NCI-H774 (cell line): ENCODE results near the gene SLC26A5.

Source experiments
- DNase-seq: peaks from one replicate; lab custom pipeline; 2025; lab: John Stamatoyannopoulos, UW

SLC26A5 gene

DNA sequence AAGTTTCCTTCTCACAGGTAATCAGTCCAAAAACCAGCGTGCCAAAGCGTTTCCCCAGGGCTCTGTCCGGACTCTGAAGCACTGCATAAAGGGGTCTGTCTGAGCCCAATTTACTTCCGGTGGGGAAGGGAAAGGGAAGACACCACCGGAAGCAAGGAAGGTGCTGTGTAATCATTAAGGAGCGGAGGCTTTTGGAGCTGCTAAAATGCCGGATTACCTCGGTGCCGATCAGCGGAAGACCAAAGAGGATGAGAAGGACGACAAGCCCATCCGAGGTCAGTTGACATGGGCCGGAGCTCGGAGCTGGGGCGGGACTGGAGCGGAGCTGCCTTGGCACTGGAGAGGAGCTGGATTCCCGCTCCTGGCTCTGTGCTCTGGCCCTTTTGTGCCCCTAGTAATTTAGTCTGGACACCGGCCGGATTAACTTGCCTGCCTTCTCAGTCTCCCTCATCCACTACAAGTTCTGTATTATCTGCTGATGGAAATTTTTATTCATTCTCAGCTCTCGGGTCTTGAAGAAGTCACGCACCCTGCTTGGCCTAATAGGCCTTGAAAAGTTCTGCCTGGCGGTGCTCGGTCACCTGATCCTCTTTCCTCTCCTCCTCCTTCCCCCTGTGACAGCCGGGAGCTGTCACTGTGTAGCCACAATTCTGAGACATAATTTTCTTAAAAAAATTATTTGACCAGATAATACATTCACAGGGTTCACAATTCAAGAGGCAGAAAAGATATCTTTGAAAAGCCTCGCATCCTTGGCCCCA, 98.3 kb downstream of the SLC26A5 start, which contains the start of gene PSMC2:
TSS of gene PSMC2 (plus strand) at position 137 of the 761 bp plus-strand sequence. CDS start at position 206, 69 bp downstream.
- DNase-seq, result peak; percentile 85

DNA sequence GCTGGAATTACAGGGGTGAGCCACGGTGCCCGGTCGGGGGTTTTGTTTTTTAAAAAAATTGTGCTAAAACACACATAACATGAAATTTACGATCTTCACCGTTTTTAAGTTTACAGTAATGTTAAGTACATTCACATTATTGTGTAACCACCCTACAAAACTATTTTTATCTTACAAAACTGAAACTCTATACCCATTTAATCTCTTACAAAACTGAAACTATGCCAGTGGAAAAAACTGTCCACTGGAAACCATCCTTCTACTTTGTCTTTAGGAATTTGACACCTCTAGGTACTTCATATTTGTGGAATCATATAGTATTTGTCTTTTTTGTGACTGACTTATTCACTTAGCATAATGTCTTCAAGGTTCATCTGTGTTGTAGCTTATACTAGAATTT, 99.6 kb downstream of the SLC26A5 start:
- DNase-seq, result no peak

DNA sequence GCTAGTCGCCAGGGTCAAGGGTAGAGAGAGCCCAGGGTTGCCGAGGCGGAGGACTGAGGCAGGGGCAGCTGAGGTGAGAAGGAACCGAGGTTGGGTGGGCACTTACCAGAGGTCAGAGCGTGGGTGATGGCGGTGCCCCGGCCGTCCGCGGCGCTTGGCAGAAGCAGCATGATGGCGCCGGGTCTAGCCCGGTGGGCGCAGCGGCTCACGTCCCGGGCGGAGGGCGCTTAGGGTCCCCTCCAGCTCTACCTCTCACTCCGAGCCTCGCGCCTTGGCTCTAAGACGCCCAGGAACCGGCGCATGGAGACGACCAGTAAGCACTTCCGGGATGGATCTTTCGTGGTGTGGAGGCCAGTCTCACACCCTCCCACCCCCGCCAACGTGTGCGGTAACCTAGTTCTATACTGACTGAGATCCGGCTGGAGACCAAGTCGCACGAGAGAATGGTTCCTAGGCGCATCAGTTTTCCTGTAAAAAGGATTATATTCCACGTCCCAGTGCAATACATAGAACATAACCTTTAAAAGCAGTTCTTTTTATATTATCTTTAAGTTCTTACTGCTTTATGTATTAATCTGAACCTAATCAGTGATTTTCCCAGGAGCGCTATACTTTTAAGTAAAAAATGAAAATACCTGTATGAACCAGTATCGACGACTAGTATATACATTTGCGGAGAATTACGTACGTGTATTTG, 101.4 kb downstream of the SLC26A5 start, which contains the start of gene DNAJC2:
TSS of gene DNAJC2 (minus strand) at position 315 of the 697 bp plus-strand sequence. CDS start at position 170, 145 bp downstream.
- DNase-seq, result peak; percentile 90

DNA sequence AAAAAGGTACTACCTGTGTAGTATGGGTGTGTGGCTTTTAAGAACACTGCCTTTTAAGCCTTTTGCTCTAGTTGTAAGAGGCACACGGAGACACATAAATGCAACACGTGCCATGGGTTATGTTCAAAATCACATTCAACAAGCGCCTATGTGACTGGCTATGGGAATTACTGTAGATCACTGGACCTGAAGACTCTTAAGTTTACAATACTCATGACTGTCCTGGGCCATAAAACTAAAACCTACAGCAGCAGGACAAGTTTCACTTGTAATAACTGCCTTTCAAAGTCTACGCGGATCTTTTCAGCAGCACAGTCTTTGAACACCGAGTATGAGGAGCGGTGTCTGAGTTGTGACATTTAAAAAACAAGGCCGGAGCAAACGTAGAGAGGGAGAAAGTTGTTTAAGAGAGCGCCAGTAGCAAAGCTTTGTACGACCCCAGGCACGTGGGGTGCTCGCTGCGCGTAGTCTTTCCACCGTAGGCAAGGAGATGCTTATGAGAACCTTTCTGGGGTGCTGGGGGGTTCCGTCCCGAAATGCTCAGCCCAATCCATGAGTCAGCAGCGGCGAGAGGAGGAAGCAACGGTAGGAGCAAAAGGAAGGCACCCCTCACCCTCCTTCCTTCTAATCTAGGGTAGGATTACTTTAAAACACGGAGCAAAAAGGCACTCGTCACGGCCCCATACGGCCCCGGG, 102.1 kb downstream of the SLC26A5 start:
- peak; percentile 4 for DNase-seq

DNA sequence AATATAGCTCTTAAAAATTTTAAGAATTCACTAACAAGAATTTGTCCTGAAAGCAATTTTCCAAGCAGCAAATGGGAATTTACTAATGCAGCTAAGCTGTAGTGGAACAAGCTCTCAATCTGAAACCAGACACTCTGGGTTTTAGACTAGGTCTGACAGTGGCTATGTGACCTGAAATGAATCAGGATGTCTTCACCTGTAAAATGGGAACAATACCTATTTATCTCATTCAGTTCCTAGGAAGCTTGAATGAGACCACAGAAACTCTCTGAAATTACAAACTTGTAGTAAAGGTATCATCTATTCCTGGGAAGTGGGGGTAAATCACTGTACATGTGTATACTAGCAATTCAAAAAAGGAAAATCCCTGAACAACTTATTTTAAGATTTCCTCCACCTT, 102.7 kb downstream of the SLC26A5 start:
- no peak for DNase-seq

DNA sequence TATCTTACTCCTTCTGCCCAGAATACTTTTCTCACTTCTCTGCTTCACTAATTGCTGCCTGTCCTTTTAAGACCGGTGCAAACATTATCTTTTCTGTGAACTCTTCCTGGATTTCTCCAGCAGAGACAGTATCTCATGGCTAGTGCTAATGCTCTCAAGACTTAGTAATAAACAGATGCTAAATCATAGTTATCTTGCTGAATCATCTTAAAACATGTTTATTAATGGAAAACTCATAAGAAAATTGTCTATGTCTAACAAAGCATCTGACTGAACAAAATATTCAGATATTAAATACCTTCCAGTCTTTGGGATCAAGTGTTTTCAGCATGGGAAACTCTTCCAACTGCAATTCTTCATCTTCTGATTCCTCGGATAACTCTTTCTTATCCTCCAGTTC, 104.5 kb downstream of the SLC26A5 start:
- DNase-seq, result no peak

DNA sequence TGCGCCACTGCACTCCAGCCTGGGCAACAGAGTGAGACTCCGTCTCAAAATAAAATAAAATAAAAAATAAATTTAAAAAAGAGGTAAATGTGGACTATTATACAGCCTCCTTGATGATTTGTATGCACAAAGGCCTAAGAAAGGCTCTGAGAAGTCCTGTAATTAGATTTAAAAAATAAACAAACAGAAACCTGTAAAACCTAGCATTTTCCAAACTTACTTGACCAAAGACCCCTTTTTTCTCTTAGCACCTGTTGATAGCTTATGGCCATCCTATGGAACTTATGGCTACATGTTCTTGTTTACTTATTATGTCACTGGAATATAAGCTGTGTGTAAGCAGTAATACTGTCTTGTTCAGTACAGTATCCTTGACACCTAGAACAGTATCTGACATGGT, 107.1 kb downstream of the SLC26A5 start:
- DNase-seq, result no peak

DNA sequence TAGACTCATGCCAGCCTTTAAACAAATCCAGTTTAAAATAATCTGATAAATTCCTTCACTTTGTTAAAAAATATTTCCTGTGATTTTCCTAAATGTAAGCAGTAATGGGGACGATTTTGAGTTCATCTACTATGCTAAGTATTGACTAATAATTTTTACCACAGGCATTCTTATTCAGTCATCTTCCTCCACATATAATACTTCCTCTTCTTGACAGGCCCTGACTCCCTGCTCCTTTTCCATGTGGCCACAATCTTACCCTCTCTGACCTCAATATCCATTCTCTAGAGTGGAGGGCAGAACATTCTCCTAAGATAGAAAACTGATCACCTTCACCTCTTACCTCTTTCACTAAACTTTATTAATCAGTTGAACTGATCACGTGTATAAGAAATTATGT, 109.2 kb downstream of the SLC26A5 start:
- DNase-seq, result no peak

DNA sequence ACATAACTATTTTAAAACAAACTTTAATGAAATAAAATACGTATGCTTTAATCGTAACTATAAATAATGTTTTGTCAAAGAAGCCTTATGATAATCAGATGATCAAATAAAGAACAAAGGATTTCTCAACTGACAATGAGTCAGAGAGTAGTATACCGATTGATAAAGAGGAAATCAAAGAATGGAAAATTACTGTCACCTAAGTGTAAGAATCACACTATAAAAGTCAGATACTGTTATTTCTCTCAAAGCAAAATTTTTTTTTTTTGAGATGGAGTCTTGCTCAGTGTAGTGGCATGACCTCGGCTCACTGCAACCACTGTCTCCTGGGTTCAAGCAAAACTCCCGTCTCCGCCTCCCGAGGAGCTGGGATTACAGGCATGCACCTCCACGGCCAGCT, 120.3 kb downstream of the SLC26A5 start:
- no peak for DNase-seq
